CD4-positive, alpha-beta T cell (primary cell): Measurements from ENCODE around the gene CAMK2A. TPM values are rescaled to one million over a fixed set of nuclear protein-coding genes. Genes with fewer than 3 reads are reported as not detected.
A peak's percentile ranks its signal among the peaks of the same experiment; 100 is the strongest.

Source experiments
- ATAC-seq: fragments of 200-7000 bp; cut with Tn5 transposase; one replicate; pipeline ENCODE4 v1.10.0; 2022; ENCODE audit warnings: mild to moderate bottlenecking; ENCODE audit not compliant: poor library complexity
- CTCF ChIA-PET: fragments of 350-600 bp; sonication (Branson Sonifier 250); formaldehyde crosslinking; loops from one replicate; lab custom pipeline; 2021; ENCODE audit warnings: antibody characterized with exemption, inconsistent platforms; lab: Charles Lee
- POLR2A ChIA-PET: fragments of 350-600 bp; sonication (Branson Sonifier 250); formaldehyde crosslinking; loops from one replicate; lab custom pipeline; 2021; ENCODE audit warnings: antibody characterized with exemption, inconsistent platforms; lab: Charles Lee
- DNase-seq, 14 experiments: peaks; one replicate each; pipeline ENCODE4 v3.0.0-alpha.2; 2013 to 2020; ENCODE audit warnings: mixed read lengths in 2 of 14
- H3K27ac ChIP-seq, 2 donors: one replicate each; pipeline versions ENCODE4 v1.5.1 to v1.7.0; 2013; ENCODE audit warnings: low read length in 2 of 2, low read depth in 1 of 2, mild to moderate bottlenecking in 1 of 2
- H3K27me3 ChIP-seq, 2 experiments: 1 replicate in 1 of 2; 2 replicates in 1 of 2; pipeline versions ENCODE4 v1.6.1 to v1.7.0; 2013; ENCODE audit warnings: low read length in 2 of 2, control low read depth in 1 of 2, mild to moderate bottlenecking in 1 of 2, moderate library complexity in 1 of 2; ENCODE audit not compliant: insufficient read depth in 2 of 2, control insufficient read depth in 1 of 2
- H3K36me3 ChIP-seq: one replicate; pipeline ENCODE4 v1.6.1; 2013; ENCODE audit warnings: low read length, control low read depth; ENCODE audit not compliant: insufficient read depth
- H3K4me1 ChIP-seq: one replicate; pipeline ENCODE4 v1.6.1; 2013; ENCODE audit warnings: low read length, control low read depth; ENCODE audit not compliant: insufficient read depth
- H3K4me3 ChIP-seq: one replicate; pipeline ENCODE4 v1.5.1; 2013; ENCODE audit warnings: mild to moderate bottlenecking, low read length, moderate library complexity
- H3K9me3 ChIP-seq, 2 experiments: 1 replicate in 1 of 2; 2 replicates in 1 of 2; pipeline versions ENCODE4 v1.6.1 to v1.7.0; 2013; ENCODE audit warnings: low read length in 2 of 2, mild to moderate bottlenecking in 2 of 2, control low read depth in 1 of 2, moderate library complexity in 1 of 2; ENCODE audit not compliant: control insufficient read depth in 1 of 2, insufficient read depth in 1 of 2
- H3K27ac Mint-ChIP-seq: one replicate; pipeline ENCODE4 v1.8.0; 2020; ENCODE audit warnings: mixed read lengths
- H3K27me3 Mint-ChIP-seq: one replicate; pipeline ENCODE4 v1.8.0; 2021; ENCODE audit warnings: mixed read lengths
- H3K36me3 Mint-ChIP-seq: one replicate; pipeline ENCODE4 v1.8.0; 2021; ENCODE audit warnings: low read depth, mixed read lengths
- H3K4me1 Mint-ChIP-seq: one replicate; pipeline ENCODE4 v1.8.0; 2021; ENCODE audit warnings: low read depth, mixed read lengths
- H3K4me3 Mint-ChIP-seq: one replicate; pipeline ENCODE4 v1.8.0; 2020; ENCODE audit warnings: mild to moderate bottlenecking, mixed read lengths
- H3K9me3 Mint-ChIP-seq: one replicate; pipeline ENCODE4 v1.8.0; 2020; ENCODE audit warnings: mixed read lengths
- intact Hi-C, 2 experiments: fragments of 100-400 bp; cut with DNase I in 1 of 2; cut with micrococcal nuclease in 1 of 2; formaldehyde crosslinking; loops; one replicate each; pipeline versions ENCODE4 v1.15.1 to v1.9.0; 2023 to 2025; cut with DNase I, micrococcal nuclease
- total RNA-seq, 174 experiments: library from RNA in 2 of 174; stranded (reverse) in 2 of 174; gene quantifications; one replicate each; pipeline ENCODE4 v1.2.3 and lab custom pipeline; 2021 to 2026
- TF ChIP-seq, protein P1 (sequence below): fragments of 200-600 bp; IDR thresholded peaks from one replicate; pipeline ENCODE4 v1.8.0; 2022; ENCODE audit warnings: antibody characterized with exemption, mild to moderate bottlenecking

CAMK2A gene
- total RNA-seq, 2 experiments from 2014 or later = 0.05 to 0.22 TPM

DNA sequence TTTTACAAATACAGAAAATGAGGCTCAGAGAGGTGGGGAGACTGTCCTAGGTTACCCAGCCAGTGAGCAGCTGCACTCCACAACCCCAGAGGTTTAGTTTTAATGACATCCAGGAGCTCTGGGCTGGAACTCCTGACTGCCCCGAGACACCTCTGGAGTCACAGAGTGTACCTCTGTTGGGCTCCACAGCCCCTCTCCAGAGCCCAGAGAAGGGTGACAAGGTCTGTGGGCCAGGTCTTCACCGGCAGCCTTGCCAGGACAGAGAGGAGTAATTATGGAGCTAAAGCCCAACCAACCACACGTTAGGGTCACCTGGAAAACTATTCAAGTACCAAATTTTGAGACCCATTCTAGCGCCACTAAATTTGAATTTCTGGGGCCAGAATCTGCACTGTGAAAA is 111.9 kb downstream of the CAMK2A start:
- Mint-ChIP-seq H3K4me3 (no peak overlapping the region), H3K27ac (no peak overlapping the region), H3K9me3 (no peaks in the 10 kb centered on the region), H3K4me1 (no peaks in the 10 kb centered on the region), H3K36me3 (no peaks in the 10 kb centered on the region), H3K27me3 (peaks cover 18% of the 10 kb centered on the region)
- ChIA-PET POLR2A (no interaction called here), CTCF (no interaction called here)
- intact Hi-C loops = no loop called here
- DNase-seq = no peak
- no peak overlapping the region for H3K27ac ChIP-seq
- TF ChIP-seq, protein P1, sequence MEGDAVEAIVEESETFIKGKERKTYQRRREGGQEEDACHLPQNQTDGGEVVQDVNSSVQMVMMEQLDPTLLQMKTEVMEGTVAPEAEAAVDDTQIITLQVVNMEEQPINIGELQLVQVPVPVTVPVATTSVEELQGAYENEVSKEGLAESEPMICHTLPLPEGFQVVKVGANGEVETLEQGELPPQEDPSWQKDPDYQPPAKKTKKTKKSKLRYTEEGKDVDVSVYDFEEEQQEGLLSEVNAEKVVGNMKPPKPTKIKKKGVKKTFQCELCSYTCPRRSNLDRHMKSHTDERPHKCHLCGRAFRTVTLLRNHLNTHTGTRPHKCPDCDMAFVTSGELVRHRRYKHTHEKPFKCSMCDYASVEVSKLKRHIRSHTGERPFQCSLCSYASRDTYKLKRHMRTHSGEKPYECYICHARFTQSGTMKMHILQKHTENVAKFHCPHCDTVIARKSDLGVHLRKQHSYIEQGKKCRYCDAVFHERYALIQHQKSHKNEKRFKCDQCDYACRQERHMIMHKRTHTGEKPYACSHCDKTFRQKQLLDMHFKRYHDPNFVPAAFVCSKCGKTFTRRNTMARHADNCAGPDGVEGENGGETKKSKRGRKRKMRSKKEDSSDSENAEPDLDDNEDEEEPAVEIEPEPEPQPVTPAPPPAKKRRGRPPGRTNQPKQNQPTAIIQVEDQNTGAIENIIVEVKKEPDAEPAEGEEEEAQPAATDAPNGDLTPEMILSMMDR = no peak
- no peaks in the 10 kb centered on the region for H3K36me3 ChIP-seq
- peaks cover 0 to 7% of the 10 kb centered on the region in 2 experiments for H3K27me3 ChIP-seq
- H3K4me3 ChIP-seq = no peak overlapping the region
- no peak for ATAC-seq
- no peaks in the 10 kb centered on the region for H3K4me1 ChIP-seq
- H3K9me3 ChIP-seq = no peaks in the 10 kb centered on the region

DNA sequence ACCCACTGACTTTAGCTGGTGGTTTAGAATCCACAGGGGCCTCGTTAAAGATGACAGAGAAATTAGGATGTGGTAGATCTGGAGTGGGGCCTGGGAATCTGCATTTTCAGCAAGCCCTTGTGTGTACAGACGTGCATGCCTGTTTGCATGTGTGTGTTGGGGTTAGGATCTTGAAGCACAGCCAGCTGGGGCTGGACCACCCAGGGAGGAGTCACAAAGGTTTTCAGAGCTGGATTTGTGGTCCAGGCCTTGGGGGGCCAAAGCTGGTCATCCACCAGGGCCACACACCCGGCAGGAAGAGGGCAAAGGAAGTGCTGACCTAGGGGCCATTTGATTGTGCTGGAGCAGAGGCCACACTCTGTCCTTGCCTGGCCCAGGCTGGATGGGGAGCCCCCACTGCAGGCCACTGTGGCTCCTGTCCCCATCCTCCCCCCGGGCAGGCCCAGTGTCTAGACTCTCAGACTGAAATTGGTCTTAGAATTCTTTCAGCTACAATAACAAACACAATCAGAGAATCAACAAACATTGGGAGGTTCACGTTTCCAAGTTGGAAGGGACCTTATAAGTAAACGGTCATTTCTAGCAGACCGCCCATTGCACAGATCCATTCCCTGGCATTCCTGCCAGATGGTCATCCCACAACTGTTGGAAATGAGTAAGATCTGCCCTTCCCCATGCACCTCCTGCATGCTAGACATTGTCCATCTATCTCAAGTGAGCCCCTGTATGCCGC is 112.7 kb downstream of the CAMK2A start:
- no peaks in the 10 kb centered on the region for H3K9me3 ChIP-seq
- H3K36me3 ChIP-seq = no peaks in the 10 kb centered on the region
- peaks cover 0 to 7% of the 10 kb centered on the region in 2 experiments for H3K27me3 ChIP-seq
- Mint-ChIP-seq H3K27me3 (peaks cover 26% of the 10 kb centered on the region), H3K36me3 (no peaks in the 10 kb centered on the region), H3K27ac (no peak overlapping the region), H3K4me1 (no peaks in the 10 kb centered on the region), H3K9me3 (no peaks in the 10 kb centered on the region), H3K4me3 (no peak overlapping the region)
- no peak overlapping the region for H3K4me3 ChIP-seq
- POLR2A ChIA-PET = no interaction called here
- ATAC-seq (no peak), DNase-seq (no peak)
- no peaks in the 10 kb centered on the region for H3K4me1 ChIP-seq
- intact Hi-C loops = no loop called here
- H3K27ac ChIP-seq = no peak overlapping the region
- TF ChIP-seq, protein P1 = no peak
- CTCF ChIA-PET = no interaction called here

- ATAC-seq = no peak
- Histone ChIP-seq H3K4me3 (no peak overlapping the region), H3K9me3 (no peaks in the 10 kb centered on the region), H3K27ac (no peak overlapping the region), H3K27me3 (peaks cover under 1 to 7% of the 10 kb centered on the region in 2 experiments), H3K36me3 (no peaks in the 10 kb centered on the region), H3K4me1 (no peaks in the 10 kb centered on the region)
- no peak overlapping the region for H3K27ac Mint-ChIP-seq
- H3K36me3 Mint-ChIP-seq = no peaks in the 10 kb centered on the region
- intact Hi-C loops = no loop called here
- H3K4me3 Mint-ChIP-seq = no peak overlapping the region
- H3K4me1 Mint-ChIP-seq = no peaks in the 10 kb centered on the region
- ChIA-PET POLR2A (no interaction called here), CTCF (no interaction called here)
- TF ChIP-seq, protein P1 = no peak
- peak in 1 of 14 experiments; percentile 11 for DNase-seq
- H3K27me3 Mint-ChIP-seq = peaks cover 36% of the 10 kb centered on the region
- H3K9me3 Mint-ChIP-seq = no peaks in the 10 kb centered on the region
Measured at GRCh38 chr5:150175536-150175935, 114.0 kb downstream of the CAMK2A start.
